Fibroblast of peridontal ligament (primary cell): ENCODE measurements around the gene TFDP1.
"Not testable (repeated sequence)": the region's sequence is repeated elsewhere in the genome, so short reads cannot be mapped to it uniquely, and the experiment has no call there.

Source experiments
- DNase-seq: peaks from one replicate; pipeline ENCODE4 v3.0.0-alpha.2; 2010; ENCODE audit errors: extremely low read depth

TFDP1 gene

DNA sequence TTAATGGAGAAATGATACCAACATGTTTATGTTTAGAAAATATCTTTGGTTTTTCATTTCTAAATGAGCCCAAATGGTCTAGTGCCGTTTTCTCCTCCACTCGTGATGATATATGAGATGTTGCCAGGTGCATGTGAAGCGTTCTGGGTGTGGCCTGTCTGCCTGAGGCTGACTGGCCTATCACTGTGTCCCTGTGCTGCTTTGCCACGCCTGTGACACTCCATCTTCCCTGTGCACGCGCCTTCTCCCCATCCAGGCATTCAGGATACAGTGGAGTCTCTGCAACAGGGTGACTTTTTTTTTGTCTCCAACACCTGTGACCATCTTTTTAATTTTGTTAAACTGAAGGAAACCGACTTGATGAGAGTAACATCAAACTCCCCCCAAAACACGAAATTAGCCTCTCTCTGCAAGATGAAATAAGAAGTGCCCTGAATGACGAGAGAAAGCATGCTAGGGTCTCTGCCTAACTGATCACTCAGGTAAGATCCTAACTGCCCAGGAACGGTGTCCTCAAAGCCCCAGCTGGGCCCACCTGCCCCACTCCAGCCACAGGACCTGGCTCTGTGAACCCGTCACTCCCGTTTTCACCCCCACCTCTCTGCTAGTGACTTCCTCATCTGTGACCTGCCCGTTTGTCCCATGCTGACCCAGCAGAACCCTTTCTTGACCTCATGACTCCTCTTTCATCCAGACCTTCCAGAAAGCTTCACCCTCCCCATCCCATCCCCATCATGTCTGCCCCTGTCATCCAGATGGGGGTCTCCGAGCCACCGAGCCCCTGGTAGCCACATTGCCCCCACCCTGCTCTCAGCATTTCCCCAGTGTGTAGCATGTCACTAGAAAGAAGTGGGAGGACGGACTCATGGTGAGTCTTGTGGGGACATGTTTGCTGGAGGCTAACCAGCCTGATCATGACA lies 33.2 kb upstream of the TFDP1 start:
- DNase-seq = no peak

- no peak for DNase-seq
These were observed 32.5 kb upstream of the TFDP1 start for GRCh38 chr13:113552079-113552478.

- no peak for DNase-seq
These were observed 31.6 kb upstream of the TFDP1 start for GRCh38 chr13:113552786-113553434.

DNA sequence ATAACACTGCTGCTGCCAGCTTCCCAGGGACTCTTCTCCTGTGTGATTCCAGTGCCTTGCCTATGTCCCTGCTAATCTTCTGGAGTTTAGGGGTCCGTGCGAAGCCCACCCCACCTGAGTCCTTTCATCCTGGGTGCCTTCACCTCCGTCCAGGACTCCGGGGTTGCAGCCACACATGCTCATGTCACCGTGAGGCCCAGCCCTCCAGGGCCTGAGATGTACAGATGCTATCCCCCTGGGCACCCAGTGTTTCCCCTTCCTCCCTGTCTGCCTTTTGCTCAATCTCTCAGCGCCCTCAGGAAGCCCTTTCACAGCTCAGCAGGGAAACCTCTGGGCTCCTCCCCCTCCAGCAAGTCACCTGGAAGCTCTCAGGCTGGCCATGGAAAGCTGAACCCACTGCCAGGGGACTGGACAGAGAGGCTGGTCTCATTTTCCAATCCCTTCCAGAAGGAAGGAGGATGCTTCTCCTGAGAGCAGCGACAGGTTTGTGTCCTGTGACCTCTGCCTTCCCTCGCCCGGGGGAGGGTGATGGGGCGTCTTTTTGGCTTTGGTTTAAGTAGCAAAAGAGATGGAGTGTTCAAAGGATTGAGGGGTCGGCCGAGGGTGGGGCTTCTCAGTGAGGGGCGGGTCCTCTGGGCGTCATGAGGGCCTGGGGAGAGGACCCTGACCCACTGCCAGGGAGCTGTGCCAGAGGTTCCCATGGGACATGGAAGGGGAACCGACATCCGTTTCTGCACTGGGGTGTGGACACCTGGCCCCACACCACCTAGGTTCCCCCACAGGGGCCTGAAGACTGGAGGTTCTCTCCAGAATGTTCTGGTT lies 30.8 kb upstream of the TFDP1 start:
- no peak for DNase-seq

DNA sequence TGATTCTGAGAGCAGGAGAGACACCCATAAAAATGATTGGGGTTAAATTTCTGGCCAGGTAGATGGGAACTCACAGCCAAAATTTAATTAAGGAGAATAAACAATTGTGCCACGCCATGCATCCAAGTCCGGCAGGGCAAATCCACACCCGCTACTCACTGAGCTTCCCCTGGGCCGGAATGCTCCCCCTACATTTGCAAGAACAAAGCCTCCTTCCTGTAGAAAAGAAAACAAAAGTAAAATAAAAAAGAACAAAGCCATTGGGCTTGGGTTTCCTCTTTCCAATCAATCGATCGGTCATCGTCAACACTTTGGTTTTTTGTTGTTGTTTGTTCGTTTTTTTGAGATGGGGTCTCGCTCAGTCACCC lies 30.2 kb upstream of the TFDP1 start:
- no peak for DNase-seq

DNA sequence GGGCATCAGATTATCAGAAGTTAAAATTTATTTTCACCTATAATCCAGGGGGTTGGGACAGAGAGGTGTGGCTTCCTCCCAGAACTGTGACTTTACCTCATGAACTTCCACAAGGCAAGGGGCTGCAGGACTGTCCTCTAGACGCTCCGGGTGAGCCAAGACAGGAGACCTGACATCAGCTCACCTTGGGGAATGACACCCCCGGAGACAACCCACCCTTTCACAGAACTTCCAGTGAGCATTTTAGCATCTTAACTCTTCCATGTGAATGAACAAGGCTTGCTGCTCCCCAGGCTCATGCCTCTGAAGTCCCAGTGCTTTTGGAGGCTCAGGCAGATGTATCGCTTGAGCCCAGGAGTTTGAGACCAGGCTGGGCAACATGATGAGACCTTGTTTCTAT lies 29.4 kb upstream of the TFDP1 start:
- no peak for DNase-seq

GRCh38 chr13:113557013-113557412 lies 27.5 kb upstream of the TFDP1 start:
- DNase-seq = no peak

- no peak for DNase-seq
These were observed 26.1 kb upstream of the TFDP1 start for GRCh38 chr13:113558461-113558860.

GRCh38 chr13:113559061-113559460 lies 25.5 kb upstream of the TFDP1 start:
- DNase-seq = no peak

- no peak for DNase-seq
These were observed 24.5 kb upstream of the TFDP1 start for GRCh38 chr13:113559901-113560644.

GRCh38 chr13:113560645-113561416 lies 23.7 kb upstream of the TFDP1 start:
- DNase-seq = no peak

DNA sequence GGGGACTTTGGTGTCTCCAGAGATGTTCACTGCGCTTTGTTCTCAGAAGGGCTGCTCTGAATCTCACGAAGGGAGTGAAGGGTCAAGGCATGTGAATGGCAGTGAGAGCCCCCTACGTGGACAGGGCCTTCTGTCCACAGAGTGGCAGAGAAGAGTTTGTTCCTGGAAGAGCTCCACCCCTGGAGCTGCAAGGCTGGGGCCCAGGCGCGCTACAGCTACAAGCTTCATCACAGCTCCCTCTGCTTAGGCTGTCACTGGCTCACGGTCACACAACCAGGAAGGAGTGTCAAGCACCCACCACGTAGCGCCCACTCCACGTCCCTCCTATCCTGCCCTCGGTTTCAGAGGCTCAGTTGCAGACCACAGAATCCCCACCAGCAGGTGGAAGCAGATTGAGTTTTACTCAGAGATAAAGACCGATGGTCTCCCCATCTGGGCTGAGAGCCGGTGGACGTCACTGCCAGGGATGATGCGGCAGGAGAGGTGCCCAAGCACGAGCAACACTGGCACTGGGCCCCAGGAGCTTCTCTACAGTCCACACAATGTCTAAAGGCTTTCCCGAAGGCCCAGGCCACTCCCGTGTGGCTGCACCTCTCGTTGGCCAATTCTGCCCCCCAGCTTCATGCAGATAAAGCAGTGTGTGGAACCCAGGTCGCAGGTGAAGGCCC lies 23.0 kb upstream of the TFDP1 start:
- DNase-seq = no peak

- DNase-seq = peak; percentile 75
These were observed 22.3 kb upstream of the TFDP1 start for GRCh38 chr13:113562085-113562749.

DNA sequence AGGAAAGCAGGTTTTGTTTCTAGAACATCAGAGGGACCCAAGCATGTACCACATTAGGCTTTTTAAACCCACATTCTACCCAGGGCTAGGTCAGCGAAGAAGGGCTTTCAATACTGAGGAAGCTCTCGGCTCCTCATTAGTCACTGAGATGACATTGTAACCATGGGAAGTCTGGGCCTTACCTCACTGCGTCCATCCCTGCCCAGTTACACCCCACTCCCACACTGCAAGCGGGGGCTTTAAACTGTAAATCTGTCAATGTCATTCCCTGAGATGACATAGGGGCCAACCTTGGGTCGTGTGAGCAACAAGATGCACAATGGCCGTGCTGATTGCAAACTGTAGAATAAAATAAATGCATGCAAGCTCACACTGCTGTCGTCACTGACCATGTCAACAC lies 21.7 kb upstream of the TFDP1 start:
- no peak for DNase-seq

DNA sequence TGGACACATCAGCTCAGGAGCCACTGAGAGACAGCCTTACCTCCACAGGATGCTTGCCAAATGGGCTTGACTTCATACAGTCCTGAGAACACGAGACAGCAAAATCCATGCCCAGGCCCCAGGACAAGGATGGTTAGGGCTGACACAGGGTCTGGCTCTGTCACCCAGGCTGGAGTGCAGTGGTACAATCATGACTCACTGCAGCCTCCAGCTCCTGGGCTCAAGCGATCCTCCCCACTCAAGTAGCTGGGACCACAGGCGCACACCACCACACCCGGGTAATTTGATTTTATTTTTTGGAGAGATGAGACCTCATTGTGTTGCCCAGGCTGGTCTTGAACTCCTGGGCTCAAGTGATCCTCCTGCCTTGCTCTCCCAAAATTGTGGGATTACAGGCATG lies 21.0 kb upstream of the TFDP1 start:
- DNase-seq = not testable (repeated sequence)

DNA sequence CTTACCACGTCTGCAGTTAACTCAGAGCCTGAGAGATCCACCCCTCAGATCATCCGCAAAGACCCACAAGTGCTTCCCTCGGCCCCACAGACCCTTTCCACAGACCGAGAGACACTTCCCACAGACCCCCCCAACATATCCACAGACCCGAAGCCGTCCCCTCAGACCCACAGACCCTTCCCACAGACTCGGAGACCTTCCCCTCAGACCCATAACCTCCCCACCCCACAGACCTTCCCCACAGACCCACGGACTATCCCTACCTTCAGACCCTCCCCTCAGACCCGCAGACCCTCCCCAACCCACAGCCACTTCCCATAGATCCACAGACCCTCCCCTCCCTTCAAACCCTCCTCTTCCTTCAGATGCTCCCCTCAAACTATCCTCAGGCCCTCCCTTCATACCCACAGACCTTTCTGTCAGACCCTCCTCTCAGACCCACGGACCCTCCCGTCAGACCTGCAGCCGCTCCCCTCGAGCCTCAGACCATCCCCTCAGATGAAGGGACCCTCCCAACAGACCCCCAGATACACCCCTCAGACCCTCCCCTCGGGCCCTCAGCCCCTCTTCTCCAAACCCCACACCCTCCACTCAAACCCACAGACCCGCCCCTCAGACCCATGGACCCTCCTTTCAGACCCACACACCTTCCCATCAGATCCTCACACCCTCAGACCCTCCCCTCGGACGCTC lies 20.1 kb upstream of the TFDP1 start:
- no peak for DNase-seq

DNA sequence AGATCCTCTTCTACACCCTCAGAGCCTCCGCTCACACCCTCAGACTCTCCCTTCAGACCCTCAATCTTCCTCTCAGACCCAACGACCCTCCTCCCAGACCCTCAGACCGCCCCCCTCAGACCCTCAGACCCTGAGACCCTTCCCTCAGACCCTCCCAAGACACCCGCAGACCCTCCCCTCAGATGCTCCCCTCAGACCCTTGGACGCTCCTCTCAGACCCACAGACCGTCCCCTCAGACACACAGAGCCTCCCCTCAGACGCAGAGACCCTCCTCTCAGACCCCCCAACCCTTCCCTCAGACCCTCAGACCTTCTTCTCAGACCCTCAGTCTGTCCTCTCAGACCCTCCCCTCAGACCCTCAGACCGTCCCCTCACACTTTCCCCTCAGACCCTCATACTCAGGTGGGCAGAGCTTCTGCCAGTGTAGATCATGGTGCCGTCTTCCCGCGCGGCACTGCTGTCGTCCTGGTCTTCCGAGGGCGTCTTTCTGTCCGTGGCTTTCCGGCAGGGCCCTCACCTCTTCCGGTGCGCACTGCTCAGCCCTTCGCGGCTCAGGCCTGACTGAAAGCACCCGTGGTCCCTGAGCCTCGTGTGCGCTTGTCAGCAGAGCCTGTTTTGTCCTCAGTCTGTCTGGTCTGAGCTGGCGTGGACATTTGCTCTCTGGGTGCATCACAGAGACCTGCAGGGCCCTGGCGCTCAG lies 18.9 kb upstream of the TFDP1 start:
- no peak for DNase-seq

DNA sequence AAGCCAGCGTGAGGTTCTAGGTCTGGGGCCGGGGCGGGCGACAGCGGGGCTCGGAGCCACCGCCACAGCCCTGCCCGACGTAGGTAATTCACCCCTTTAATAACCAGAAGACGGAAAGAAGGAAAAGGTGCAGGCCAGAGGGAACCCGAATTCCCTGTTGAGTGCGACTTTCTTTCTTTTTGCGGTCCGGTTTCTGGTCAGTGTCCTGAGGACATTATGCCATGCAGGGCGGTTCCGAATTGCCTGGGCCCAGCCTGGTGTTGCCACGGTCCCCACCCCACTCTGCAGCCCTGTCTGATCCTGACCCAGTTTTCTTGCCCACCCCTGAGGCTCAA lies 18.4 kb upstream of the TFDP1 start:
- DNase-seq = no peak

- DNase-seq = no peak
These were observed 16.9 kb upstream of the TFDP1 start for GRCh38 chr13:113567681-113568080.
